Peyer's patch (tissue), 4 donors: ENCODE results near the gene LPGAT1. TPM values are rescaled to one million over a fixed set of nuclear protein-coding genes. Genes with fewer than 3 reads are reported as not detected.

Experiments used
- DNase-seq, 3 donors: peaks; one replicate each; pipeline ENCODE4 v3.0.0-alpha.2; 2017 to 2019
- H3K27ac ChIP-seq, 4 donors: fragments of 200-600 bp; sonication (generic); one replicate each; pipeline ENCODE4 v1.5.1; 2016 to 2019
- H3K27me3 ChIP-seq, 2 donors: fragments of 200-600 bp; sonication (generic); one replicate each; pipeline ENCODE4 v1.5.1; 2019
- H3K36me3 ChIP-seq, 3 donors: fragments of 200-600 bp; sonication (generic); one replicate each; pipeline ENCODE4 v1.5.1; 2016 to 2019
- H3K4me1 ChIP-seq, 4 donors: fragments of 200-600 bp; sonication (generic); one replicate each; pipeline ENCODE4 v1.5.1; 2016 to 2019
- H3K4me3 ChIP-seq, 4 donors: fragments of 200-600 bp; sonication (generic); 1 replicate in 3 of 4; 2 replicates in 1 of 4; pipeline ENCODE4 v1.5.1; 2016 to 2019; ENCODE audit warnings: mild to moderate bottlenecking in 1 of 4
- H3K9me3 ChIP-seq, 4 donors: fragments of 200-600 bp; sonication (generic); one replicate each; pipeline ENCODE4 v1.5.1; 2016 to 2019; ENCODE audit warnings: mild to moderate bottlenecking in 1 of 4
- CTCF ChIP-seq, 6 experiments: fragments of 450-650 bp in 4 of 6; fragments of 200-600 bp in 2 of 6; sonication (generic) in 1 of 6; IDR thresholded peaks; one replicate each; pipeline ENCODE4 v1.5.1; 2017 to 2019; ENCODE audit warnings: antibody characterized with exemption in 6 of 6, mild to moderate bottlenecking in 3 of 6, moderate library complexity in 1 of 6
- POLR2A ChIP-seq, 2 donors: fragments of 450-650 bp; IDR thresholded peaks; one replicate each; pipeline ENCODE4 v1.5.1; 2017; ENCODE audit warnings: antibody characterized with exemption in 2 of 2, mild to moderate bottlenecking in 2 of 2, moderate library complexity in 2 of 2
- total RNA-seq, 4 donors: library from RNA; depleted of rRNA; stranded (reverse); fragments of >200 nt; gene quantifications; one replicate each; pipeline ENCODE4 v1.1.0, GENCODE V29; 2016

LPGAT1 gene
- total RNA-seq, 4 donors from 2014 or later, result 18.2 to 171 (median 138) TPM

- H3K9me3 ChIP-seq, result no peaks in the 10 kb centered on the region
- TF ChIP-seq POLR2A (IDR thresholded peaks at IDR 0.05) (no peak), CTCF (IDR thresholded peaks at IDR 0.05) (no peak)
- H3K4me3 ChIP-seq, result no peak overlapping the region
- no peaks in the 10 kb centered on the region for H3K36me3 ChIP-seq
- H3K4me1 ChIP-seq, result no peaks in the 10 kb centered on the region
- DNase-seq, result no peak
- H3K27me3 ChIP-seq, result no peaks in the 10 kb centered on the region
- H3K27ac ChIP-seq, result no peak overlapping the region
Measured at GRCh38 chr1:211870156-211870555, 39.6 kb upstream of the LPGAT1 start.

- Histone ChIP-seq H3K27me3 (no peaks in the 10 kb centered on the region), H3K4me3 (no peak overlapping the region), H3K4me1 (no peaks in the 10 kb centered on the region), H3K27ac (no peak overlapping the region), H3K9me3 (no peaks in the 10 kb centered on the region), H3K36me3 (no peaks in the 10 kb centered on the region)
- no peak for DNase-seq
- TF ChIP-seq CTCF (IDR thresholded peaks at IDR 0.05) (no peak), POLR2A (IDR thresholded peaks at IDR 0.05) (no peak)
Measured at GRCh38 chr1:211865180-211865579, 34.6 kb upstream of the LPGAT1 start.

GRCh38 chr1:211859405-211859804 lies 28.8 kb upstream of the LPGAT1 start:
- Histone ChIP-seq H3K9me3 (peaks cover 0 to 4% (median 0%) of the 10 kb centered on the region in 4 donors), H3K4me1 (no peaks in the 10 kb centered on the region), H3K27ac (no peak overlapping the region), H3K4me3 (no peak overlapping the region), H3K27me3 (no peaks in the 10 kb centered on the region), H3K36me3 (no peaks in the 10 kb centered on the region)
- TF ChIP-seq CTCF (IDR thresholded peaks at IDR 0.05), result no peak
- no peak for TF ChIP-seq POLR2A (IDR thresholded peaks at IDR 0.05)
- DNase-seq, result no peak

- no peak for DNase-seq
- Histone ChIP-seq H3K9me3 (no peaks in the 10 kb centered on the region), H3K36me3 (no peaks in the 10 kb centered on the region), H3K27me3 (no peaks in the 10 kb centered on the region), H3K4me1 (no peaks in the 10 kb centered on the region), H3K4me3 (no peak overlapping the region), H3K27ac (no peak overlapping the region)
- TF ChIP-seq POLR2A (IDR thresholded peaks at IDR 0.05) (no peak), CTCF (IDR thresholded peaks at IDR 0.05) (no peak)
Measured at GRCh38 chr1:211851174-211851573, 20.6 kb upstream of the LPGAT1 start.

GRCh38 chr1:211843507-211844298 lies 13.1 kb upstream of the LPGAT1 start:
- Histone ChIP-seq H3K36me3 (no peaks in the 10 kb centered on the region), H3K4me3 (no peak overlapping the region), H3K4me1 (no peaks in the 10 kb centered on the region), H3K9me3 (no peaks in the 10 kb centered on the region), H3K27me3 (no peaks in the 10 kb centered on the region), H3K27ac (no peak overlapping the region)
- no peak for DNase-seq
- TF ChIP-seq POLR2A (IDR thresholded peaks at IDR 0.05) (no peak), CTCF (IDR thresholded peaks at IDR 0.05) (no peak)
